ENCODE measurements around the gene COQ2.
"Not testable (repeated sequence)": the region's sequence is repeated elsewhere in the genome, so short reads cannot be mapped to it uniquely, and the experiment has no call there.

The COQ2 gene

DNA sequence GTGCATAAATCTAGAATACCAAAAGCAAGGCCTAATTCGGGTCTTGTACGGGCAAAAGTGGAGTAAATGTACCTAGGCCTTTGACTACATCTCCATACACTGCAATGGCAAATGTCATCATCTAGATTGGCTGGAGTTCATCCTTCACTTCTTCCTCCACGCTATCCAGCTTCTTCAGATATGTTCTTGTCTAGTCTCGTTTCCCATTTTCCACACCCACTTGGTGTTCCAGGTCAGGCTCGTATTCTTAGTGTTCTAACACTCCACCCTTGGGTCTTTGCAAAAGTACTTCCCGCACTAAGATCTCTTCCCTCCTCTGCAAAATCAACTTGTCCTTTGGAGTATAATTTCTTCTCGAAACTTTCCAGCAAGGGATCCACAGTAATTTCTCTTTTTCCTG lies 1.4 kb downstream of the COQ2 start:
- no peak for DNase-seq

DNA sequence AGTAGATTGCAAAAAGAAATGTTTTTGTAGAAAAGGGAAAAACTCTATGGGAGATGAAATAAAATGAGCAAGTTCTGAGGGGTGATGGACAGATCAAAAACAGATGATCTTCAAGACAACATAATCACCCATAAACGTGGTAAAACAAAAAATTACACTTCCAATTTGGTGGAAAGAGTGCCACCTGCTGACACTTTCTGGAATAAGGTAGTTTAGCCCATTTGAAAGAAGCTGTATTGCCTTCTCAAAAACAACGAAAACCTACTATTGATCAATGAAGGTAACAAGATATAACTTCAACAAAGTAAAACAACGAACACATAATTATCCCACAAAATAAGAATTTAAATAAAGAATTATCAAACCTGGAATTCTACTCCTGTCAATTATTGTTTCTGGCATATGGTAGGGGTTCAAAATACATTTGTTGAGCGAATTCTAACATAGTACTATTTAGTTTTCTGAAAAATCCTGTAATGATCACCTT lies 2.5 kb downstream of the COQ2 start:
- DNase-seq: peak in 3 of 4 experiments; percentile 1 to 7 (median 5)

DNA sequence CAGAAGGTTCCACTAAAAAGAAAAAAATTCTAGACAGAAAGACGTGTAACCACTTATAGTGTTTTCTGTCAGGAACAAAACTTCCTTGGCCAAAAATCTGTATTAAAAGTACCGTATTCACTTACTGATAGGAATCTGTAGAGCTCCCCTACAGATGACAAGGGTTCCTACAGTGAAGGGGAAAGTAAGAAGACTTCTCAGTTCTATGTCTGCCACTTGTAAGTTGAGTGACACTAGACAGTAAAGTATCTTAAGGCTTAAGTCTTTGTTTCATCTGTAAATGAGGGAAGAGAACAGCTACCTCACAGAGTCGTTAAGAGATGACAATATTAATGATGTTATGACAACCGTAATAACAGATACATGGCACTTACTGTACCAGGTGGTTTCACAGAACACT lies 3.3 kb downstream of the COQ2 start:
- no peak for DNase-seq

DNA sequence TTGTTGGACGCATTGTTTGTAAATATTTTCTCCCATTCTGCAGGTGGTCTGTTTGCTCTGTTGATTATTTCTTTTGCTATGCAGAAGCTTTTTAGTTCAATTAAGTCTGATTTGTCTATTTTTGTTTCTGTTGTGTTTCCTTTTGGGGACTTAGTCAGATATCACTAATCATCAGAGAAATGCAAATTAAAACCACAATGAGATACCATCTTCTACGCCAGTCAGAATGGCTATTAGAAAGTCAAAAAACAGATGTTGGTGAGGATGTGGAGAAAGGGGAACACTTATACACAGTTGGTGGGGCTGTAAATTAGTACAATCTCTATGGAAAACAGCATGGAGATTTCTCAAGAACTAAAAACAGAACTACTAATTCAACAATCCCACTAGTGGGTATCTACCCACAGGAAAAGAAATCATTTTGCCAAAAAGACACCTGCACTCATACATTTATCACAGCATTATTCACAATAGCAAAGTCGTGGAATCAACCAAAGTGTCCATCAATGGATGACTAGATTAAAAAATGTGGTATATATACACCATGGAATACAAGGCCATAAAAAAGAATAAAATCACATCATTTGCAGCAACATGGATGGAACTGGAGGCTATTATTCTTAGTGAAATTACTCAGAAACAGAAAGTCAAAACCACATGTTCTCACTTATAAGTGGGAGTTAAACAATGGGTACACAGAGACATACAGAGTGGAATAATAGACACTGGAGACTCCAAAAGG lies 8.1 kb downstream of the COQ2 start:
- no peak for DNase-seq

DNA sequence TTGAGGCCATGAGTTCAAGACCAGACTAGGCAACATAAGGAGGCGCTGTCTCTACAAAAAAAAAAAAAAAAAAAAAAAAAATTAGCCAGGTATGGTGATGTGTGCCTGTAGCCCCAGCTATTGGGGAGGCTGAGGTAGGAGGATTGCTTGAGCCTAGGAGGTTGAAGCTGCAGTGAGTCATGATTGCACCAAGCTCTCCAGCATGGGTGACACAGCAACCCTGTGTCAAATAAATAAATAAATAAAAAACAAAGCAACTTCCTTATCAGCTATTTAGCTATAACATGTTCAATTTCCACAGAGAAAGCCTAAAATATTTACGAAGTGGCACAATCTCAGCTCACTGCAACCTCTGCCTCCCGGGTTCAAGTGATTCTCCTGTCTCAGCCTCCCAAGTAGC lies 10.7 kb downstream of the COQ2 start:
- DNase-seq: not testable (repeated sequence)

DNA sequence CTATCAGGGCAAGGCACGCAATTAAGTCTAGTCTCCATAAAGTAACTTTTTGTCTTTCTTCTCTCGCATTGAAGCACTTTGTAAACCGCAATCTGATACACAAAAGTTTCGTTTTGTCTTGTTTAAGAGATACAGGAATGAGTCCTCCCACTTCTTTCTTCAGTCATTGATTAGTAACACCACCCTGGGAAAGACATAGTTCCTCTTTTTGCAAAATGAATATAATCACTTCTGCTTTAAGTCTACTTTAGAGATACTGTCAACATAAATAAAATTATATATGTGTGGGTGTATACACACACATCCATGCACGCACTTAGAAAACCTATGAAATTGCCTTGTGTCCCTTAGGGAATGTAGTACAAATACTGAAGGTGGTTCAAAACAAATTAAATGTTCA lies 11.7 kb downstream of the COQ2 start:
- DNase-seq: no peak

DNA sequence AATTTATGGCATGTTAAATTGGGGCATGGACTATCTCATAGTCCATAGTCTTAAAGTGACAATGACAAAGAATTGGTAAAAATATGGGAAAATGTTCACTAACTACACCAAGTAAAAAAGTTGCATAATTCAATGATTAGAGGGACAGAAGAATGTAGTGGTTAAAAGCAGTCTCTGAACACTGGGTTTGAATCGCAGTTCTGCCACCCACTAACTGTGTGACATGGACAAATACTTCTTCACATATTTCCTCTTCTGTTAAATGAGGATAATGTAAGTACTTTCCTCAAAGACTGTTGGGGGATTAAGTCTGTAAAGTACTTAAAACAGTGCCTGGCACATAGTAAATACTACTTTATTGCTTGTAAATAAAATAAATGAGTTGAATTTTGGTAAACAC lies 15.3 kb downstream of the COQ2 start:
- DNase-seq: no peak

DNA sequence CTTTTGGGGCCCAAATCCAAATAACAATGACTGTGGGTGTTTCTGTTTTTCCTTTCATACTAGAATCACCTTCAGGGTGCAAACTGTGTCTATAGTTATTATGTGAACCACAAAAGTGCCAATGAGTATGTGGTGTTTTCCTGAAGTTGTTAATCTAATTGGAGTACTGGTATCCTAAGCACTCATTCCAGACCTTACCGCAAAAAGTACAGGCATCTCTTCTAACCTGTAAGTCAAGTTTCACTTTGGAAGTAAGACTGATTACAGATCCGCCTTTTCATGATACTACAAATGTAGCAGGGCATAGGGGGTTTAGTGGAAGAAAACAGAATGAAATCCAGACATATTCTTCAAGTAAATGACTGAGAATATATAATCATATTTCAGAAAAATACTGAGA lies 16.1 kb downstream of the COQ2 start:
- DNase-seq: no peak

DNA sequence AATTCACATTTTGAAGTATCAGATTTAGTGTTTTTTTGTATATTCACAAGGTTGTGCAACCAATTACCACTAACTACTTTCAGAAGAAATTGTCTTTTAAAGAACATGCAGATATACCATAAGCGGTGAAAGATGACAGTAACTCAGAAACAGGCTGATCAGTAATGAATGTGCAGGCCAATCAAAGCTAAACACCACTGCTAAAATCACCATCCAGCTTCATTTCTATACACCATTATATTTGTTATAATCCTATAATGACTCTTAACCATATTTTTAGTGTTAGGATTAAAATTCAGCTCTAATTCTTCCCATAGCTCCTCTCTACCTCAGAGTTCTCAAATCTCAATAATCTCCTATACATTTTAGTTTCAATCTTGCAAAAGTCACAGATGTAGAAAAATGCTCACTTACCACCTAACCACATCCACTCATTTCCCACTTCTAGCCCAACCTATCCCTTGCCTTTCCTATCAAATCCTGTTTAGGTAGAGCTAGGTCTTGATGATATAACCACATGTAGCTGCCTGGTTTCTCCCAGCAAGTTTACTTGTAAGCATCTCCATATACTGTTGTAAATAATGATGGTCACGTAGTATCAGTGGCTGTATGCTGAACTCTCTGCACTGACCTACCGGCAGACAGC lies 16.6 kb downstream of the COQ2 start:
- DNase-seq: no peak

DNA sequence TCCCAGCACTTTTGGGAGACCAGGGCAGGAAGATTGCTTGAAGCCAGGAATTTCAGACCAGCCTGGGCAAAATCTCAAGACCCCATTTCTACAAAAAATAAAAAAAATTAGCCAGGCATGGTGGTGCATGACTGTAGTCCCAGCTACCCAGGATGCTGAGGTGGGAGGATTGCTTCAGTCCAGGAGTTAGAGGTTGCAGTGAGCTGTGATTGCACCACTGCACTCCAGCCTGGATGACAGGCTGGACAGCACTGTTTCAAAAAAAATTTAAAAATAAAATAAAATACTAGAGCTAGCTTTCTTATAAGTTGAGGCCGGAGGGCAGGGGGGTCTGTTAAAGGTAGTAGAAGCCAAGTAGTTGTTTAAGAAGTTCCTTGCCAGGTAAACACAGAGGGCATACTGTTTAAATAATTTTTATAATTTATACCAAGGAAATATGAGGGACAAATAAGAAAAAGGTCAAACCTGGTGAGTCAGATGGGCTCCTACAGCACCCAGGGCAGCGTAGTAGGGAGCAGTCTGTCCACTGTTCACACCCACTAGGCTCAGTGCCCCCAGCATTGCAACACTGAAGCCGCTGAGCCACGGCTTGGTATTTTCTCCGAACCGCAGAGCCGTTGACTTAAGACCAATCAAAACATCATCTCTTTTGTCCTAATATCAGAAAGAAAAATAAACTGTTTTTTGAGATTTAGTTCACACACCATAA lies 17.3 kb downstream of the COQ2 start:
- no peak for DNase-seq

DNA sequence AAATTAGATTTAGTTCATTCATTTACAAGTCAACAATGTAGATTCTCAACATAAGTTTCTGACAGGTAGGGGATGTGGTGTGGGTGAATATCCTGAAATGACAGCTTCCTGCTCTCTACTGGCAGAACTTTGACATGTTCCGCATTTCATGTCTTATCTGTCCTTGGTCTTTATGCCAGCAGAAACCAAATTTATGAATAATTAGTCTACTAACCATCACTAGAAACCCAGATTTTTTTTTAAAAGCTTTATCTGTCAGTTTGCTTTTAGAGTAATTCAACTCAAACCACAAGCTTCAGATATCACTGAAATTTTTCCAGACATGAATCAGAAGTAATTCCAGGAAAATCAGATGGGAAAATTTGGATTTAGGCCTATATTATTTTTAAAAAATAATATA lies 17.9 kb downstream of the COQ2 start:
- DNase-seq: no peak

DNA sequence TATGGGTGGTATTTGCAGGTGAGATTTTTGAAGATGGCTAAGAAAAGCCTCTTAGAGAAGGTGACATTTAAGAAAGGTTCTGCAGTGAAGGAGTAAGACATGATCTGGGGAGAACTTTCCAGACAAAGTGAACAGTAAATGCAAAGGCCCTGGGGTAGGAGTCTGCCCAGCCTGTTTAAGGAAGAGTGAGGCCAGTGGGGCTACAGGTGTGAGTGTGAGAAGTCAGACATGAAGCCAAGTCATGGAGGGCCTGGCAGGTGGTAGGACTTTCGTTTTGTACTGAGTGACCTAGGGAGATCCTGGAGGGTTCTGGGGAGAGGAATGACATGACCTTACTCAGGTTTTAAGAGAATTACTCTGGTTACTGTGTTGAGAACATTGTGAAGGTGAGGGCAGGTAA lies 21.5 kb downstream of the COQ2 start:
- DNase-seq: no peak

DNA sequence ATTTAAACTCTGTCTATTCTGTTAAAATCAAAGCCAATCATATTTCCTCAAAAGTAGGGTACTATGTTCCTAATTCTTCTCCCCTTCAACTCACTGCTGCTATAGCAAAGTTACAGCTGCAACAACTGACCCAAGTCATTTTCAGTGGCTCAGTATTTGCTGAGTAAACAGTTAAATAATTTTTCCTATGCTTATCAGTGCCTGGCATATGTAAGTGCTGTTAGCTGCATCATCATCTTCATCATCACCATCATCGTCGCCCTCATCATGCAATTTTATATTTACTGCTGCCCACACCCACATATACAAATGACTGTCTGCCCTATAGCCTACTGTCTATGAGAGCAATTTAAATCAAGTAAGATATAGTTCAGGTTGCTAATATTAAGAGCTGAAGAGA lies 21.9 kb downstream of the COQ2 start:
- DNase-seq: no peak

DNA sequence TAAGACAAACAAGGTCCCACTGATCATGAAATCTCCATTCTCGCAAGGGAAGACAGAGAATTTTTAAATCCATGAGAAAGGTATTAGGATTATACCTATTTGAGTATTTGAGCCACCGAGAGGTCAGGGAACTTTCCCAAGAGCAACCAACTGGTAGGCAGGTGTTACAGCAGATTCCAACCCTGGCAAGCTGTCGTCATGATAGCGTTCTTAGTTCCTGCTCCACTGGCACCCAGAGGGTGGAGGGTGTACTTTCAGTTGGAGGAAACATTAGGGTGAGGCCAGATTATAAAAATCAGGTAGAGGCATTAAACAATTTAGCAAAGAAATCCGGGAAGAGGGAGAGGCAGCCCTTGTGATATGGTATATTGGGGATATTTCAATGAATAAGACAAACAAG lies 23.3 kb downstream of the COQ2 start:
- DNase-seq: no peak

DNA sequence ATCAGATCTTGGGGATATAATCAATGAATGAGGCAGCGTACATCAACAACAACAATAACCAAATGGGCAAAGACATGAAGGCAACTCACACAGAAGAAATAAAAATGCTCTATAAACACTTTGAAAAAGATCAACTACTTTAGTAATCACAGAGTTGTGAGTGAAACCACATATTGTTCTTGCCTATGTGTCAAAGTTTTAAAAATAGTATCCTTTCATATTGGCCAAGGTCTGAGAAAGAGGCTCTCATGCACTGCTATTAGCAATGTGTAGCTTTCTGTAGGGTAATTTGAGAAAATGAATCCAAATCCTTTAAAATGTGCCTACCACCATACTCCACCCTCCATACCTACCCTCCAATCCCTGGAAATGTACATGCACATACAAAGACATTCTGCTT lies 25.0 kb downstream of the COQ2 start:
- no peak for DNase-seq

DNA sequence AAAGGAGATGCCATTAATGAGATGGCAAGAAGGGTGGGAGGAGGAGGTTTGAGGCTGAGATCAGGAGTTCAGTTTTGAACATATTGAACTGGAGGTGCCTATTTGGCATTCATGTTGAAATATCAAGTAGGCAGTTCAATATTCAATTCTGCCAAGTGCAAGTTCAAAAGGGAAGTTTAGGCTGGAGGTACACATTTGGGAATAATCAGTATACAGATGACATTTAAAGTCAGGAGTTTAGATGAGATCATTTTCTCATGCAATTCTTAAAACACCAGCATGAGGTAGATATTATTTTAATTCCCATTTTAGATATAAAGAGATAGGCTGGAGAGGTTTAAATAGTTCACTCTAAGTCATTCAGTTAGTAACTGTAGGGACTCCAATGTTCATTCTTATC lies 26.1 kb downstream of the COQ2 start:
- DNase-seq: no peak

DNA sequence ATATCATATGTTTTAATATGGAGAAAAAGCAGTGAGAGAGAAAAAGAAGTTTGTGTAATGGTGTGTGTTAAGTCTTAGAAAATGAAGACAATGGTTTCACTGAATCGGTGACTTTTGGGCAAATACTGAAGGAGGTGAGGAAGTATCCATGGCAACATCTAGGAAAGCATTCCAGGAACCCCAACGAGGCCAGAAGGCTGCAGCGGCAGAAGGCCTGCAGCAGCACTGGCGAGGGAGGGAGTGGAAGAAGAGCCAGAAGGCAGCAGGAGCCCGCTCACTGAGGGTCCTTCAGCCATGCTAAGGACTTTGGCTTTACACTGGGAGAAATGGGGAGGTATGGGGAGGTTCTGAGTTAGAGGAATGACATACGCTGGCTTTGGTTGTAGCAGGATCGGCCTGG lies 26.8 kb downstream of the COQ2 start:
- DNase-seq: no peak

DNA sequence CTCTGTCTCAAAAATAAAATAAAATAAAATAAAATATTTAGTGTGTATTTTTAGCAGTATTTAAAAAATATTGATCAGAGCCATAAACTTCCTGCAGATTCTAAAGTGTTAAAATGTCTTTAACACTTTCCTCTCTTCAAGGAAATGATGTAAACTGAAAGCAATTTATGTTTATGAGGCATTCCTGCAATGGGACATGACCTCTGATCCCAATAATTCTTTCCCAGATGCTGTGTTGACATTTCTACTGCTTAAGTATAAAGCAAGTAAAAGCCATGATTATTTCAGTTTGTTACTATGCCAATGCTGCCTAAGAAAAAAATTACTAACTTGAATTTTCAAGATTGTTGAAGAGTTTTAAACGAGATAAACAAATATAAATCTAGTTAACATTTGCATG lies 29.0 kb downstream of the COQ2 start:
- DNase-seq: no peak

DNA sequence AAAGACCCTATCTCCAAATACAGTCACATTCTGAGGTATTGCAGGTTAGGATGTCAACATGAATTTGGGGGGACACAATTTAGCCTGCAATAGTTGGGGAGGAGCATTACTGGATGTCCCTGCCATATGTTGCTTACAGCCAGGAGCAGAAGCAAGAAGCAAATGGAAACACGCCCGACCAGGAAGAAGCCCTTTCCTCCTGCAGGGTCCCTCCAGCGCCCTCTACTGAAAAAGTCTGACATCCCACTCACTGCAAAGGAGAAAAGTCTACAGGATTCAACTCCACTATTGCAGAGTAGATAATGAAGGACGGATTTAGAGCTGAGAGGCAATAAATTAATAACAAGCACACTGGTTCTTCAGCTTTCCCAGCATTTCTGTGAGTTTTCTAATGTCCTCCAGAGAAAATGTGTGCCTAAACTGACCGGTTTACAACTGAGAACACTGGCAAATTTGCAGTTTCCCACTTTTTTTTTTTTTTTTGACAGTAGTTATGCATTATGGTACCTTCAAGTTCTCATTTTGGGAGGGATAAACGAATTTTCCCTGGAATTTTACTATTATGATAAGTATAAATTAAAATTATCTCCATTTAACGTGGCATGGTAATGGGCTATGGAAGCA lies 31.7 kb downstream of the COQ2 start:
- DNase-seq: peak; percentile 3 to 52 (median 26)

DNA sequence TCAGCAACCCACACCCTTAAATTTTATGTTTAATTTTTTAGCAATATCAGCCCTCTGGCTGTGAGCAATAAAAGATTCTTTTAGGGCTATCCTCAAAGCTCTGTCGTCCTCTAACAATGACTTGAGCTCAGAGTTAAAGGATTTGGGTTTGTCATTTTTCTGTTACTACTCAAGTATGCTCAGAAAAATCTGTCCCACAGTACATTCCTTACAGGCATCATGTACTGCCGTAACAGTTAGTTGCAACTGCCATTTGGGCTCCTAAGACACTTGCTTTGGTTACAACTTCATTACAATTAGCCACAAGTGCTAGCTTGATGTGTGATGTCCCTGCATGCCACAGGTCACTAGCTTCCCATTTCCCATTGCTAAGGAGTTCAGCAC lies 33.2 kb downstream of the COQ2 start:
- DNase-seq: no peak

DNA sequence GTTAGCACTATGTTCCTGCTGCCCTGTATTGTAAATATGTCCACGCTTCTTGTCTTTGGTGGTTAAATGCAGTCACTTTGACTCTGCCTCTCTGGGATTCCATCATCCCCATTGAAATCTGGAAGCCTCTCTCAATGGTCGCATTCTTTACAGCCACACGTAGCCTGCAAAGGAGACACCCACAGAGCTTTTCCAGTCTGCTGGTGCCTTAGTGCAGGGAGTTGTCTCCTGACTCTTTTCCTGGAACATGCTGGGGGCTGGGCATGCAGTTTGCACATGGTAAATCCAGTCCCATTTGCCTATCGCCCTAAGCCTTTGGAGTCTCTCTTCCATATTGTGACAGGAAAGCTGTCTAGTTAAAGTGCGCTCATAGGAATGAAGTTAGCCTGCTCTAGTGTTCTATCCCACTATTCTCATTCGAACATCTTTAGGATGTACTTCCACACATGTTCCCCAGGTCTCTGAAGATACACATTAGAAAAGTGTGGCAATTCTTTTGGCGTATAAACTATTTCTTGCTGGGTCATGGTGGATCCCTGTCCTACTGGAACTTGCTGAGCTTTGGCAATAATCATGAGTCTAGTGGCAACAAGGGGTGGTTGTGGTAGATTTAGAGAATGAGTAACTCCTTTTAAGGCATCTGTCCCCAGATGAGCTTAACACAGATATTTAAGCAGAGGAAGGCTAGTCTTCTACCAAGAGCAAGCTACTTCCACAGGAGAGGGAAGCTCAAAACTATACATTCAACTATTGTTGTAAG lies 33.7 kb downstream of the COQ2 start:
- no peak for DNase-seq

DNA sequence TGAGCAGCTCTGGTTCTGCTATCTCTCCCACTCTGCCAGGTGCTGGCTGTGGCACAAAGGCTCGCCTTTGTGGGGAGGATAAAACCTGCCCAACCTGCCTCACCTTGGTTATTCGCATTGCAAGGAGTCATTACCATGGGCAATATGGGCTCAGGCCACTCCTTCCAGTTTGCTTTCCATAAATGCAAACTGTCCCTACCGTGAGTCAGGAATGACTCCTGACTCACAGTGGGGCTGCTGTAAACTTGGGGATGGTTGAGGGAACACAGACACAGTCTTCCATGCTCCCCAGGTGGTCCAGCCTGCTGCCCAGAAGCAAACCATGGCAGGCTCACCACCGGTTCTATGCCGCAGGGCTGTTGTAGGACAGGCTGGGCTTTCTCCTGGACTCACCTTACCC lies 36.1 kb downstream of the COQ2 start:
- DNase-seq: no peak

Data from activated naive CD4-positive, alpha-beta T cell (primary cell).